ENCODE data around the gene TOX2.

Gene TOX2

DNA sequence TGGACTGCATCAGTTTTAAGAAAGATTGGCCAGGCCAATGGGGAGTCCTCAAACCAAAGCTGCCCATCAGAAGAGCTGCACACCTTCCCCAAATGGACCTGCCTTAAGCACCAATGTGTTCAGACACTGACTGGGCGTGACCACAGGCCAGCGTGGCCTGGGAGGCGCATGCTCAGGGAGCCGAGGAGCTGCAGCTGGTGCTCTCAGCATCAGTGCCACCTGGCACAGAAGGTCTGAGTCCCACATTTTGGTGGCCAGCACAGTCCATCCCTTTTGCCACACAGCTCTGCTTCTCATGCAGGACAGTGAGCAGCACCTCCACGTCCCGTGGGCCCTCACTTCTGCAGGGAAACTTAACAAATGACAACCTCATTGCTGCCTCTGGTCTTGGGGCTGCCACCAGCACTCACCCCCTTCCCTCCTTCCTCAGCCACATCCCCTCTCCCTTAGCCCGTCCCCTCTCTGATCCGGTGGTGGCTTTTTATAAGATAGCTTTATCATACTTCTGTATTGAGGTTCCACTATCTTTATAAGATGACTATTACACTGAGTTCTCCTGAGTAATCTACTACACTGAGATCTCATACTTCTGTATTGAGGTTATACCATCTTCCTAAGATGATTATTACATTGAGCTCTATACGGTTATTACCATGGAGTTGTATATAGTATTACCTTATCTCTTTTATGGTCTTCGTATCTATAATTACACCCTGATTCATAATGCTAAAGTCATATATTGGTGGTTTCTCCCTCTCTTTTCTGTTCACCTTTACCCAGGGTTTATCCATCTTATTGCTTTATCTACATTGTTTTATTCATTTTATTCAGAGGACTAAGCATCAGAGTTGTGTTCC is 109.1 kb downstream of the TOX2 start:
- no peak for DNase-seq

GRCh38 chr20:44024820-44025580 is 110.3 kb downstream of the TOX2 start:
- no peak for DNase-seq

GRCh38 chr20:44025756-44026155 is 111.1 kb downstream of the TOX2 start:
- no peak for DNase-seq

- no peak for DNase-seq
These were observed 112.1 kb downstream of the TOX2 start for GRCh38 chr20:44026647-44027342.

DNA sequence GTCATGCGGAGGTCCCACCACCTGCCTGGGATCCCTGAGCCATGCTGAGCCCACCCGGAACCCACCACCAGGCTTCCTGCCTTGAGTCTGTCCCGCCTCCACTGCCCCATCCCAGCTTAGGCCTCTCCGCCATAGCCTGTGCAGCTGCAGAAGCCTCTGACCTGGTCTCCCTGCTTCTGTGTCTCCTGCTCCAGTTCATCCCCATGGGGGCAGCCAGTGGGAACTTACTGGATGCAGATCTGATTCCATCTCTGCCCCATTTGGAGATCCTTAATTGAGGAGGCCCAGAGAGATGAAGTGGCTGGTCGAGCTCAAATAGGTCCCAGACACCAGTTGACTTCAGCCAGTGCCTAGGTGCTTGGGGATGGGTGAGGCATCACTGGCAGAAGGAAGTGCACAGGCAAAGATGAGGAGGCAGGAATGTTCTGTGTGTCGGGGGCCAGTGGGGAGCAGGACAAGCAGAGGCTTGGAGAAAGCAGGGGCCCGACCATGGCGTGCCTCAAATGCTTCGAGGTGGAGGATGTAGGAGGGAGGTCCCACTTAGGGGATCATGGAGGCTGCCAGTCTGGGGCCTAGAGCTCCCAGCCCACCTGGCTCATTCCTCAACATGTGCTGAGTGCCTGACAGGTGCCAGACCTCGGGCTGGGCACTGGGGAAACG is 112.8 kb downstream of the TOX2 start:
- DNase-seq, result no peak

DNA sequence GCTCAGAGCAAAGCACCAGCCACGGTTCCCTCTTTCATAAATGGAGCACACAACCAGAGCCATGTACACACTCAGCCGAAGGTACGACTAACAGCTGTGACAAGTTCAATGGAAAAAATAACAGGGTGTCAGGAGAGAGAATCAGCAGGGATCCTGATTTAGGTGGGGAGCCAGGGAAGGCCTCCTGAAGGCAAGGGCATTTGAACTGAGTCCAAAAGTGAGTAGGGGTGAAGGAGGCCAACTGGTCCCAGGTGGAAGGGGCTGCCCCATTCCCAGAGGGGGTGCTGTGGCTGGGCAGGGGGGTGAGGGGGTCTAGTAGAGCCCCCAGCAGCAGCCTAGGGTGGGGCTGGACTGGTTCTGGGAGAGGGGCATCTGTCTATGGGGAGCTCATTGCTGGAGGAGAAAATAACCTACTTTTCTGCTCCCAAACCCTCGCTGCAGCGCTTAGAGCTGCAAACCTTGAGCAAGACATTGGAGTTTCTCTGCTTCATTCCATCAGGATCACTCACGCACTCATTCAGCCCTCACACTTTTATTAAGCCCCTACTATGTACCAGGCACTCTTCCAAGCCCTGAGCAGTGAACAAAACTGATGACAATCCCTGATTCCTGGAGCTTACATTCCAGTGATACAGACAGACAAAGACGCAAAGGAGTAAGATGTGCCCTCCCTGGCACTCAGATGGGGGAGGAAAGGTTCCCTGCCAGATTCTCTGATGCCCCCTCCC is 113.5 kb downstream of the TOX2 start:
- DNase-seq, result no peak

- DNase-seq, result no peak
These were observed 114.5 kb downstream of the TOX2 start for GRCh38 chr20:44028868-44029847.

DNA sequence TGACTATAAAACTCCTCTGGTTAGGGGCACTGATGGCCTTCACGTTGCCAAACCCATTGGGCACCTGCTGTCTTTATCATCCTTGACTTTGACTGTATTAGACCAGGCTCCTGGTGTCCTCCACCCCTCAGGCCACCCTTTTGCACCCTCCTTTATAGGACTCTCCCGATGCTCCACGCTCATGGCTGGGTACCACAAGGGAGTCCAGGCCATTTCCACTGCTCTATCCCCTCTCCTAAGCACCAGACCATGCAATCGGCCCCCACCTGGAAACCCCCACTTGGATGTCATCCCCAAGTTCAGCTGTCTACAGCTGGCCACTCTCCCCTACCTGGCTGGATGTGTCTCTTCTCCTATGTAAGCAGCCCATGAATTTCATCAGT is 115.2 kb downstream of the TOX2 start:
- DNase-seq, result no peak

DNA sequence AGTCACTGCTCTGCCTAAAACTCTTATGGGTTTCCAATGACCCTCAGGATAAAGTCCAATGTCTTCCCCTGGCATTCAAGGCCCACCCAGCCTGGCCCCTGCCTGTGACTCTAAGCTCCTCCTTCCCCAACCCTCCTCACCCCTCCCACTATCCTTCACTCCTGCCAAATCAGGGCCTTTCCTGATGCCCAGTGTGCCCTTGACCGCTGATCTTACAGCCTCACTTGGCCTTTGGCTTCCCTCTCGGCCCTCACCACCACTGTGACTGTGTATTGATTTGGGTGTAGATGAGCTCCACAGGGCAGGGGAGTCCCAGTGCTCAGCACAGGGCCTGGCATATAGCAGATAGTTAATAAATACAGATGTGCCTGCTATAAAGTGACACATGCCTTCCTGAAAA is 115.7 kb downstream of the TOX2 start:
- no peak for DNase-seq

- DNase-seq, result no peak
These were observed 116.4 kb downstream of the TOX2 start for GRCh38 chr20:44031001-44031574.

DNA sequence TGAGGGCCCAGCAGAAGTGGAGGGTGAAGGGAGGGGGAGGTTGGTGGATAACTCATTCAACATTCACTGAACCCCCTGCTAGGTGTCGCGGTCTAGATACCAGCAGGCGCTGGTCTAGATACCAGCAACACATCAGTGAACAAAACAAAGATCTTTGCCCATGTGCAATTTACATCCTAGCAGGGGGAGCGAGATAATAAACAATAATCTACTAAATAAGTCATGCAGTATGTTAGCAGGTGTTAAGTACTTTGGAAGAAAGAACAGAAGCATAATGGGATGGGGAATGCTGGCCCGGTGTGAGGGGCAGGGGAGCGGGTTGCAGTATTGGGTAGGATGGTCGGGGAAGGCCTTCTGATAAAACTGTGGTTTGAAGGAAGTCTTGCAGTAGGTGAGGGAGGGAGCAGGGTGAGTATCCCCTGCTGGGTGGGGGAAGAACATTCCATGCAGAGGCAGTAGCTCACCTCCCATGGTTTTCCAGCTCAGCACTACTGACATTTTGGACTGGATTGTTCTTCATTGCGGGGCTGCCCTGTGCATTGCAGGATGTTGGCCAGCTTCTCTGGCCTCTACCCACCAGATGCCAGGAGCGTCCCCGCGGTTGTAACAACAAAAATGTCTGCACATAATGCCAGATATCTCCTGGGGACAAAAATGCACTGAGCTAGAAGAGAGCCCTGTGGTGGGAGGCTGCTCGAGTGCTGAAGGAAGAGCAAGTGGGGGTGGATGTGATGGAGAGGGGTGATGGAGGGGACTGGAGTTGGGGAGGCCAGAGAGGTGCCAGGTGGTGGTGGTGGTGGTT is 117.3 kb downstream of the TOX2 start:
- no peak for DNase-seq

GRCh38 chr20:44032583-44033331 is 118.1 kb downstream of the TOX2 start:
- no peak for DNase-seq

- no peak for DNase-seq
These were observed 118.7 kb downstream of the TOX2 start for GRCh38 chr20:44033344-44033743.

- DNase-seq, result no peak
These were observed 119.2 kb downstream of the TOX2 start for GRCh38 chr20:44033873-44034272.

DNA sequence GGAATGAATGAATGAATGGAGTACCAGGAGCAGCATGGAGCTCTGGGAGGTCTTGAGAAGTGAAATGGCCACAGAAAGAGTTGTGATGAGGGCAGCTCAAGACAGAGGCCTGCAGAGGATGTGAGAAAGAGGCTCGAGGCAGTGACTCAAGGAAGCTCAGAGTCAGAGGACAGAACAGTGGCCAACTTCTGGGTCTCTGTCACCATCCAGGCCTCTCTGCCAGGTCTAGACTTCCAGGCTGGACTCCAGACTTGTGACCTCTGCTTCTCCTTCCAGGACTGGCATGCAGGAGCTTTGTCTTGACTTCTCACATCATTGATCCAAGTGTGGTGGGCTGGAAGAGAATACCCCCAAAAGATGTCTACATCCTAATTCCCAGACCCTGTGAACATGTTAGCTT is 119.8 kb downstream of the TOX2 start:
- no peak for DNase-seq

GRCh38 chr20:44034965-44035635 is 120.4 kb downstream of the TOX2 start:
- no peak for DNase-seq

DNA sequence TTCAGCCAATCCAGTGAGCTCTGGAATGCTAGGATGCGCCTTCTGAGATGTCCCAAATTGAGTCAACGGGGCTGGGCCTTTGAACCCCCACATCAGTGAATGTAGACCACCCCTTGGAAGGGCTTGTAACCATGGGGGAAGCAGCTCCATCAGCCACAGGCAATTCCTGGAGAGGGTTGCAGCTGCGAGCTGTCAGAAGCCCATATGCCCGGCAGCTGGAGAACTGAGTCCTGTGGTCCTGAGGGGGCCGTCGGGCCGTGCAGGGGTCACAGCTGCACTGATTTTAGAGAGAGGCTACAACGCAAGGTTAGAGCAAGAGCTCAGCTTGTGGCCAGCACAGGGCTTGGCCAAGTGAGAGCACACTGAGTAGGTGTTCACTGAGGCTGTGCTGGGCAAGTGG is 121.3 kb downstream of the TOX2 start:
- no peak for DNase-seq

DNA sequence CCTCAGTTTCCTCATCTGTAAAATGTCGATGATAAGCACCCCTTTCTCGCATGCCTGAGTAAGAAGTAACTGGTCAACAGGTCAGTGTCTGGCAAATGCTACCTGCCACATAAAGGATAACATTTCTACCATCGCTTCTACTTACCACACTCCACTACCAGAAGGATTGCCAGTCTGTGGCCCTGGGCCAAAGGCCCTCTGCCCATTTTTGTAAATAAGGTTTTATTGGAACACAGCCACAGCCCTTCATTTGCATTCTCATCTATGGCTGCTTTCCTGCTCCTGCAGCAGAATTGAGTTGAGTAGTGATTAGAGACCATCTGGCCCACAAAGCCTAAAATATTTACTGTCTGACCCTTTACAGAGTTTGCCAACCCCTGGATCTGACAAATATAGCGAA is 121.8 kb downstream of the TOX2 start:
- DNase-seq, result no peak

All from femur (tissue), 1 donor.